Endothelial cell of umbilical vein (primary cell): ENCODE measurements around the gene STX8. TPM values are rescaled to one million over a fixed set of nuclear protein-coding genes. Genes with fewer than 3 reads are reported as not detected.

Experiments
- BruUV-seq: library from RNA; stranded (reverse); fragments of 400-500 nt; replicated peaks from 2 replicates; lab custom pipeline; 2021; lab: Mats Ljungman, UMichigan
- CTCF ChIA-PET: fragments of 300-600, 350-600 bp; sonication (Branson Sonifier 250); formaldehyde crosslinking; loops from one replicate; lab custom pipeline; 2021; ENCODE audit warnings: antibody characterized with exemption, inconsistent platforms; lab: Charles Lee
- POLR2A ChIA-PET: fragments of 300-600, 350-600 bp; sonication (Branson Sonifier 250); formaldehyde crosslinking; loops from one replicate; lab custom pipeline; 2021; ENCODE audit warnings: antibody characterized with exemption, inconsistent platforms; lab: Charles Lee
- DNase-seq: peaks from one replicate; pipeline ENCODE4 v3.0.0-alpha.2; 2011; ENCODE audit warnings: low read depth, low spot score
- FAIRE-seq: peaks from 2 replicates; lab custom pipeline; 2011; peaks lifted over from hg19 to GRCh38; lab: Jason Lieb, UNC
- H2AFZ ChIP-seq: 2 replicates; pipeline ENCODE4 v1.6.0; 2012; ENCODE audit warnings: low read depth, low read length, control low read depth, inconsistent platforms
- H3K27ac ChIP-seq: 2 replicates; pipeline ENCODE4 v1.5.1; 2011; ENCODE audit warnings: low read depth, mild to moderate bottlenecking, control low read depth, low read length, moderate library complexity; ENCODE audit not compliant: insufficient read depth
- H3K27me3 ChIP-seq, 2 experiments: 2 replicates each; pipeline versions ENCODE4 v1.6.0 to v1.6.1; 2011; ENCODE audit warnings: low read length in 2 of 2, mixed read lengths in 1 of 2; ENCODE audit not compliant: control insufficient read depth in 2 of 2, insufficient read depth in 2 of 2
- H3K36me3 ChIP-seq, 2 experiments: 2 replicates in 1 of 2; 3 replicates in 1 of 2; pipeline ENCODE4 v1.5.1; 2011; ENCODE audit warnings: low read length in 2 of 2, mild to moderate bottlenecking in 1 of 2, moderate library complexity in 1 of 2; ENCODE audit not compliant: control insufficient read depth in 2 of 2, insufficient read depth in 2 of 2; ENCODE audit errors: extremely low read depth in 1 of 2
- H3K4me1 ChIP-seq: 3 replicates; pipeline ENCODE4 v1.5.1; 2011; ENCODE audit warnings: mild to moderate bottlenecking, low read length; ENCODE audit not compliant: control insufficient read depth, insufficient read depth; ENCODE audit errors: extremely low read depth
- H3K4me2 ChIP-seq: 2 replicates; pipeline ENCODE4 v1.6.1; 2011; ENCODE audit warnings: low read length, control low read depth, mixed read lengths; ENCODE audit not compliant: insufficient read depth
- H3K4me3 ChIP-seq, 3 experiments: fragments of 200-600 bp in 1 of 3; sonication (generic), shearing (Covaris generic) in 1 of 3; replicated peaks in 1 of 3; 2 replicates each; pipeline ENCODE4 v1.5.1; 2011 to 2016; ENCODE audit warnings: control low read depth in 3 of 3, low read length in 3 of 3, mild to moderate bottlenecking in 2 of 3, inconsistent platforms in 1 of 3, low read depth in 1 of 3, moderate library complexity in 1 of 3; ENCODE audit not compliant: insufficient read depth in 1 of 3
- H3K79me2 ChIP-seq: 2 replicates; pipeline ENCODE4 v1.6.0; 2012; ENCODE audit warnings: low read length, inconsistent platforms; ENCODE audit not compliant: control insufficient read depth, insufficient read depth
- H3K9ac ChIP-seq: replicated peaks from 2 replicates; pipeline ENCODE3; 2011; ENCODE audit warnings: low read length, control low read depth; ENCODE audit not compliant: insufficient read depth; ENCODE audit errors: extremely low read depth
- H3K9me1 ChIP-seq: replicated peaks from 3 replicates; pipeline ENCODE4 v1.6.0; 2011; ENCODE audit warnings: mild to moderate bottlenecking, low read length; ENCODE audit not compliant: control insufficient read depth, insufficient read depth; ENCODE audit errors: extremely low read depth
- H3K9me3 ChIP-seq: replicated peaks from 2 replicates; pipeline ENCODE4 v1.5.1; 2012; ENCODE audit warnings: low read length, inconsistent platforms; ENCODE audit not compliant: control insufficient read depth, insufficient read depth
- H4K20me1 ChIP-seq: replicated peaks from 2 replicates; pipeline ENCODE3; 2011; ENCODE audit warnings: mild to moderate bottlenecking, low read length; ENCODE audit not compliant: control insufficient read depth, insufficient read depth; ENCODE audit errors: extremely low read depth
- EZH2 ChIP-seq: IDR thresholded peaks from 2 replicates; pipeline ENCODE4 v1.6.1; 2012; ENCODE audit warnings: borderline replicate concordance, low read depth, mild to moderate bottlenecking, moderate library complexity, low read length, inconsistent platforms; ENCODE audit not compliant: severe bottlenecking
- FOS ChIP-seq: IDR thresholded peaks from 2 replicates; pipeline ENCODE4 v1.6.1; 2011; ENCODE audit warnings: mild to moderate bottlenecking, low read length, moderate library complexity, borderline replicate concordance; ENCODE audit not compliant: insufficient read depth
- GATA2 ChIP-seq: IDR thresholded peaks from 2 replicates; pipeline ENCODE4 v1.7.0; 2011; ENCODE audit warnings: low read depth, mild to moderate bottlenecking, moderate library complexity, mixed read lengths, low read length; ENCODE audit not compliant: insufficient read length, insufficient read depth
- JUN ChIP-seq: IDR thresholded peaks from 2 replicates; pipeline ENCODE4 v1.6.1; 2011; ENCODE audit warnings: borderline replicate concordance, low read depth; ENCODE audit not compliant: insufficient read length, insufficient read depth
- MYC ChIP-seq: IDR thresholded peaks from one replicate; pipeline ENCODE4 v1.6.1; 2011; ENCODE audit warnings: mild to moderate bottlenecking, low read depth, low read length
- POLR2A ChIP-seq: IDR thresholded peaks from 2 replicates; pipeline ENCODE4 v1.6.1; 2012; ENCODE audit warnings: low read depth, mild to moderate bottlenecking, control low read depth, low read length
- POLR2AphosphoS5 ChIP-seq: IDR thresholded peaks from 2 replicates; pipeline ENCODE4 v1.6.1; 2012; ENCODE audit warnings: low read depth, mild to moderate bottlenecking, control low read depth, low read length, moderate library complexity; ENCODE audit not compliant: insufficient read depth
- dilution Hi-C: fragments of 300-500 bp; cut with MboI; formaldehyde crosslinking; loops from one replicate; pipeline ENCODE4 v1.15.0; 2019; ENCODE audit warnings: low sequenced_read_pairs; ENCODE audit not compliant: extremely low pct_ligation_motif_present
- intact Hi-C: fragments of 100-400 bp; cut with micrococcal nuclease; formaldehyde crosslinking; loops from one replicate; pipeline ENCODE4 v1.10.0; 2022
- polyA plus RNA-seq, 4 experiments: library from polyadenylated mRNA; depleted of rRNA in 3 of 4; stranded (reverse) in 3 of 4; unstranded in 1 of 4; fragments of >200 nt; gene quantifications; 2 replicates each; pipeline versions ENCODE4 v1.2.1 to v1.2.3, GENCODE V29; 2011 to 2012; ENCODE audit warnings: missing spikeins in 1 of 4
- total RNA-seq: library from RNA; stranded (reverse); gene quantifications from 2 replicates; pipeline ENCODE4 v1.2.3, GENCODE V29; 2021
- TF ChIP-seq, protein P1 (sequence below): IDR thresholded peaks from 2 replicates; pipeline ENCODE4 v1.6.1; 2011; ENCODE audit not compliant: insufficient read depth, insufficient read length
- TF ChIP-seq, protein P2 (sequence below), 2 donors: IDR thresholded peaks; 1 replicate in 1 of 2; 2 replicates in 1 of 2; pipeline ENCODE4 v1.5.1; 2011; ENCODE audit warnings: low read length in 2 of 2, mild to moderate bottlenecking in 2 of 2, moderate library complexity in 2 of 2, control low read depth in 1 of 2, inconsistent platforms in 1 of 2, low read depth in 1 of 2; ENCODE audit not compliant: insufficient read depth in 1 of 2; ENCODE audit errors: extremely low read depth in 1 of 2

STX8 gene
- total and polyA plus RNA-seq, 2 donors (not counting 3 experiments of a cell fraction or from before 2014, with no cell fraction given), result 25.9 to 67.3 TPM

DNA sequence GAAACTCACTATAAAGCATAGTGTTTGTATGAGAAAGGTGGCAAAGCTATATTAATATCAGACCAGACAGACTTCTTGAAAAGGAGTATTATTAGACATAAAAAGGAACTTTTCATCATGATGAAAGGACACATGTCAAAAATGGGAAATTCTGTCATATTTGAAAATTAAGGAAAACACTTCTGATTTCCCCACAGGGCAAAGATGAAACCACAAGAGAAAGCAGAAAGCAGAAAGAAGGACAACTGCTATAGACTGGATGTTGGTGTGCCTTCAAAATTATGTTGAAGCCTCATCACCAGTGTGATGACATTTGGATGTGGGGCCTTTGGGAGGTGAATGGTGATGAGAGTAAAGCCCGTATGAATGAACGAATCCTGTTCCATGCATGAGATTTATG, 193.0 kb downstream of the STX8 start:
- no peaks in the 10 kb centered on the region for H3K27me3 ChIP-seq
- dilution Hi-C loops, result no loop called here
- FAIRE-seq (no peak), DNase-seq (no peak)
- TF ChIP-seq FOS (no peak), EZH2 (no peak), JUN (no peak), GATA2 (no peak), POLR2A (no peak), POLR2AphosphoS5 (no peak), MYC (no peak)
- TF ChIP-seq, protein P1, sequence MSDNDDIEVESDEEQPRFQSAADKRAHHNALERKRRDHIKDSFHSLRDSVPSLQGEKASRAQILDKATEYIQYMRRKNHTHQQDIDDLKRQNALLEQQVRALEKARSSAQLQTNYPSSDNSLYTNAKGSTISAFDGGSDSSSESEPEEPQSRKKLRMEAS, result no peak
- TF ChIP-seq, protein P2, sequence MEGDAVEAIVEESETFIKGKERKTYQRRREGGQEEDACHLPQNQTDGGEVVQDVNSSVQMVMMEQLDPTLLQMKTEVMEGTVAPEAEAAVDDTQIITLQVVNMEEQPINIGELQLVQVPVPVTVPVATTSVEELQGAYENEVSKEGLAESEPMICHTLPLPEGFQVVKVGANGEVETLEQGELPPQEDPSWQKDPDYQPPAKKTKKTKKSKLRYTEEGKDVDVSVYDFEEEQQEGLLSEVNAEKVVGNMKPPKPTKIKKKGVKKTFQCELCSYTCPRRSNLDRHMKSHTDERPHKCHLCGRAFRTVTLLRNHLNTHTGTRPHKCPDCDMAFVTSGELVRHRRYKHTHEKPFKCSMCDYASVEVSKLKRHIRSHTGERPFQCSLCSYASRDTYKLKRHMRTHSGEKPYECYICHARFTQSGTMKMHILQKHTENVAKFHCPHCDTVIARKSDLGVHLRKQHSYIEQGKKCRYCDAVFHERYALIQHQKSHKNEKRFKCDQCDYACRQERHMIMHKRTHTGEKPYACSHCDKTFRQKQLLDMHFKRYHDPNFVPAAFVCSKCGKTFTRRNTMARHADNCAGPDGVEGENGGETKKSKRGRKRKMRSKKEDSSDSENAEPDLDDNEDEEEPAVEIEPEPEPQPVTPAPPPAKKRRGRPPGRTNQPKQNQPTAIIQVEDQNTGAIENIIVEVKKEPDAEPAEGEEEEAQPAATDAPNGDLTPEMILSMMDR (IDR thresholded peaks at IDR 0.05; ENCODE audit: extremely low read depth in 1 of 2, insufficient read depth in 1 of 2, low read depth in 1 of 2, low read length in 2 of 2), result no peak
- no peak overlapping the region for H3K4me3 ChIP-seq
- no peaks in the 10 kb centered on the region for H4K20me1 ChIP-seq
- no peak overlapping the region for H3K27ac ChIP-seq
- no peaks in the 10 kb centered on the region for H3K9me1 ChIP-seq
- no peak overlapping the region for H2AFZ ChIP-seq
- no peak overlapping the region for H3K9ac ChIP-seq
- no peaks in the 10 kb centered on the region for H3K36me3 ChIP-seq
- intact Hi-C loops, result no loop called here
- ChIA-PET CTCF (interaction anchor here (1.2 kb wide), 1 partner anchor 19 kb away, joined by 5 read pairs; no protein-coding TSS in a partner anchor), POLR2A (no interaction called here)
- H3K4me1 ChIP-seq, result peaks cover 13% of the 10 kb centered on the region
- no TSS peak for BruUV-seq
- H3K9me3 ChIP-seq, result no peaks in the 10 kb centered on the region
- no peak overlapping the region for H3K4me2 ChIP-seq
- no peaks in the 10 kb centered on the region for H3K79me2 ChIP-seq
